Measurements from ENCODE around the gene ADAMTS6.

Gene ADAMTS6

GRCh38 chr5:65133477-65134110 lies 348.1 kb downstream of the ADAMTS6 start:
- DNase-seq: no peak

GRCh38 chr5:65132386-65132785 lies 349.3 kb downstream of the ADAMTS6 start:
- no peak for DNase-seq

GRCh38 chr5:65128226-65128625 lies 353.5 kb downstream of the ADAMTS6 start:
- DNase-seq: no peak

GRCh38 chr5:65127161-65127901 lies 354.4 kb downstream of the ADAMTS6 start:
- no peak for DNase-seq

- DNase-seq: no peak
Measured at GRCh38 chr5:65126542-65127069, 355.1 kb downstream of the ADAMTS6 start.

GRCh38 chr5:65125591-65126541 lies 355.9 kb downstream of the ADAMTS6 start:
- DNase-seq: no peak

GRCh38 chr5:65121880-65122436 lies 359.8 kb downstream of the ADAMTS6 start:
- no peak for DNase-seq

GRCh38 chr5:65120371-65120967 lies 361.3 kb downstream of the ADAMTS6 start:
- DNase-seq: no peak

GRCh38 chr5:65117525-65117924 lies 364.2 kb downstream of the ADAMTS6 start:
- no peak for DNase-seq

GRCh38 chr5:65113771-65114170 lies 367.9 kb downstream of the ADAMTS6 start:
- DNase-seq: no peak

- no peak for DNase-seq
Measured at GRCh38 chr5:65111961-65112658, 369.6 kb downstream of the ADAMTS6 start.

GRCh38 chr5:65108786-65109743 lies 372.7 kb downstream of the ADAMTS6 start:
- no peak for DNase-seq

- DNase-seq: no peak
Measured at GRCh38 chr5:65105301-65105700, 376.4 kb downstream of the ADAMTS6 start.

- no peak for DNase-seq
Measured at GRCh38 chr5:65104831-65105230, 376.9 kb downstream of the ADAMTS6 start.

- DNase-seq: no peak
Measured at GRCh38 chr5:65103756-65104440, 377.8 kb downstream of the ADAMTS6 start.

- no peak for DNase-seq
Measured at GRCh38 chr5:65102976-65103711, 378.6 kb downstream of the ADAMTS6 start.

- DNase-seq: no peak
Measured at GRCh38 chr5:65102371-65102975, 379.2 kb downstream of the ADAMTS6 start.

GRCh38 chr5:65101632-65102100 lies 380.1 kb downstream of the ADAMTS6 start:
- DNase-seq: no peak
